Stimulated activated CD4-positive, alpha-beta T cell treated with anti-CD3 and anti-CD28 coated beads, Interleukin-12 subunit alpha, Interleukin-12 subunit beta, amount 100 ng/mL, for 24 hours (primary cell): Measurements from ENCODE around the gene SMC1B.
"Not testable (repeated sequence)": the region's sequence is repeated elsewhere in the genome, so short reads cannot be mapped to it uniquely, and the experiment has no call there.

Experiments used
- DNase-seq, 2 experiments: peaks; one replicate each; pipeline ENCODE4 v3.0.0-alpha.2; 2020; ENCODE audit warnings: low read depth in 2 of 2

SMC1B gene

DNA sequence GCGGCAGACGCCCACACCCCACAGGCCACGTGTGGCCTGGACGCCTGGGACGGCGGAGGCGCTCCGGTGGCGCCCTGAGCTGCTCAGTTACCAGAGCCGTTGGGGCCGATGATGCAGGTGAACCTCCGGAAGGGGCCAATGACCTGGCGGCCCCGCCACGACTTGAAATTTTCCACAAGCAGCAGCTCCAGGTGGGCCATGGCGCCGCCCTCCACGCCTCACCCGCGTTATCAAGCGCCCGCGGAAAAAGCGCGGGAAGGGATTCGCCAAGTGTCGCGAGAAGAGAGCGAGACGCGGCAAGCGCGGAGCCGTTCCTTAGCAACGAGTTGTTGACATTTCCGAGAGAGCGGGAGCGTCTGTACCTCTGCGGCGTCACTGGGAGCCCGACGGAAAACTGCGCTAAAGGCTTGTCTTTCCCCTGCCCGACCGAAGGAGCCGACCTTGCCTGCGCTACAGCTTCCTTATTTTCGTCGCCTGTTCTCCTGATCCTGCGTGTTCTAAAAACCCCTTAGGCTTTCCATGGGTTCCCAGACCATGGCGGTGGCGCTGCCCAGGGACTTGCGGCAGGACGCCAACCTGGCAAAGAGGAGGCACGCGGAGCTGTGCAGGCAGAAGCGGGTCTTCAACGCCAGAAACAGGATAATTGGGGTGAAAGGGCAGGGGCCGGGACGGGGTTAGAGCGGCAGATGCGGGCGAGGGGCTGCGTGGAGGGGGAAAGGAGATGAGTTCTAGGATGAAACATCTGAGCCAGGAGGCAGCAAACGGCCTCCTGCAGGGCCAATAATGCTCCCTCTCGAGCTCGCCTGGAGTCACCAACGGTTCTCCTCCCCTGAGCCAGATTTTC is at the start of gene SMC1B, which contains the start of gene RIBC2:
Gene SMC1B, minus strand, starts transcription at position 232 of the 844 bp plus-strand sequence. Its CDS starts 32 bp downstream, at position 200.
Gene RIBC2, plus strand, starts transcription at position 326 of the 844 bp plus-strand sequence. Its CDS starts 194 bp downstream, at position 520.
- DNase-seq, result peak; percentile 83 to 84

- no peak for DNase-seq
These were observed 48.7 kb upstream of the SMC1B start for GRCh38 chr22:45462034-45462655.

GRCh38 chr22:45460288-45461109 is 47.1 kb upstream of the SMC1B start:
- no peak for DNase-seq

DNA sequence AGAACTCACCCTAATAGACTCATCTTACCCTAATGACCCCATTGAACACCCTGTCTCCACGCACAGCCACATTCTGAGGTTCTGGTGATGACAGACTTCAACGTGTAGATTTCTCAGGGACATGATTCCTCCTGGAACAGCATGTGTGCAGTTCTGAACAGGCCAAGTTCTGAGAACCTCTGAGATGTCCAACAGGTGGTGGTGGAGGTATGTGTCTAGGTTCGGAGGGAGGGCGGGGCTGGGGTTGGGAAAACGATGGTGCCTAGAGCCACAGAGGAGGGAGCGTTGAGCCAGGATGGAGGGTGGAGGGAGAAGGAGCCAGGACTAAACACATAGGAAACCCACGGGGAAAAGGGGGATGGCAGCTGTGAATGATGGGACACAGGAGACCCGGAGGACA is 45.8 kb upstream of the SMC1B start:
- no peak for DNase-seq

DNA sequence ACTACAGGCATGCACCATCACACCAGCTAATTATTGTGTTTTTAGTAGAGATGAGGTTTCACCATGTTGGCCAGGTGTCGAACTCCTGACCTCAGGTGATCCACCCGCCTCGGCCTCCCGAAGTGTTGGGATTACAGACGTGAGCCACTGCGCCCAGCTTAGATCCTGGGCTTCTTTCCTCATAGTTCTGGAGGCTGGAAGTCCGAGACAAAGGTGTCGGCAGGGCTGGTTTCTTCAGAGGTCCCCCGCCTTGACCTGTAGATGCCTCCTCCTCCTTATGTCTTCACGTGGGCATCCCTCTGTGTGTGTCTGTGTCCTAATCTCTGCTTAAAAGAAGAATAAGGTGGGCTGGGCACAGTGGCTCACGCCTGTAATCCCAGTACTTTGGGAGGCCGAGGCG is 45.1 kb upstream of the SMC1B start:
- DNase-seq, result no peak

DNA sequence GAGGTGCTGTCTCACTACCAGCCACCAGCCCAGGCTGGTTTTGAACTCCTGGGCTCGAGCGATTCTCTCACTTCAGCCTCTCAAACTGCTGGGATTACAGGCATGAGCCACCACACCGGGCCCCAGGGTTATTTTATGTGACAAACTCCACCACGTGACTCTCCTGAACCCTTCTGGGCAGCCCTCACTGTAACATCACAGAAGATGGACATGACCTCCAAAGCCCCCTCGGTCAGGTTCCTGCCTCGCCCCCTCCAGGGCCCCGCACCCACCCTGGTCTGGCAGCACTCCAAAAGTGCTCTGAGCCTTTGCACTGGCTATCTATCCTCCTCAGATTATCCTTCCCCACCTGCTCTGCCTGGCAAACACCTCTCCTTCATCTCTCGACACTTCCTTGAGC is 43.4 kb upstream of the SMC1B start:
- no peak for DNase-seq

DNA sequence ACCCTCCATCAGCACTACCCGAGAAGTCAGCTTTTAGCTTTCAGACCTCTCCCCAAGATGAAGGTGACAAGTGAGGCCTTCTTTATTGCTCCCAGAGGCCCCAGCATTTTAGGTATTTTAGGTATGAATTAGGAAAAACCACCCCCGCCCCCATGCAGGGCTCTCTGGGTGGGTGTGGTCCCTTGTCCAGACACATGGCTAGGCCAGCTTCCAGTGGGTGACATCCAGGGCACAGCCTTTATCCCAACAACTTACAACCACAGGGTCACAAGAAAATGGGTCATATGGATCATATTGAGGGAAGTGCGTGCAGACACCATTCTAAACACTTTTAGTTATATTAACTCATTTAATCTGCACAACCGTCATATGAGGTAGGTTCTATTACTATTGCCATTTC is 42.2 kb upstream of the SMC1B start:
- no peak for DNase-seq

GRCh38 chr22:45455212-45455611 is 41.8 kb upstream of the SMC1B start:
- no peak for DNase-seq

GRCh38 chr22:45454275-45454674 is 40.9 kb upstream of the SMC1B start:
- DNase-seq, result no peak

- DNase-seq, result no peak
These were observed 40.4 kb upstream of the SMC1B start for GRCh38 chr22:45453764-45454163.

DNA sequence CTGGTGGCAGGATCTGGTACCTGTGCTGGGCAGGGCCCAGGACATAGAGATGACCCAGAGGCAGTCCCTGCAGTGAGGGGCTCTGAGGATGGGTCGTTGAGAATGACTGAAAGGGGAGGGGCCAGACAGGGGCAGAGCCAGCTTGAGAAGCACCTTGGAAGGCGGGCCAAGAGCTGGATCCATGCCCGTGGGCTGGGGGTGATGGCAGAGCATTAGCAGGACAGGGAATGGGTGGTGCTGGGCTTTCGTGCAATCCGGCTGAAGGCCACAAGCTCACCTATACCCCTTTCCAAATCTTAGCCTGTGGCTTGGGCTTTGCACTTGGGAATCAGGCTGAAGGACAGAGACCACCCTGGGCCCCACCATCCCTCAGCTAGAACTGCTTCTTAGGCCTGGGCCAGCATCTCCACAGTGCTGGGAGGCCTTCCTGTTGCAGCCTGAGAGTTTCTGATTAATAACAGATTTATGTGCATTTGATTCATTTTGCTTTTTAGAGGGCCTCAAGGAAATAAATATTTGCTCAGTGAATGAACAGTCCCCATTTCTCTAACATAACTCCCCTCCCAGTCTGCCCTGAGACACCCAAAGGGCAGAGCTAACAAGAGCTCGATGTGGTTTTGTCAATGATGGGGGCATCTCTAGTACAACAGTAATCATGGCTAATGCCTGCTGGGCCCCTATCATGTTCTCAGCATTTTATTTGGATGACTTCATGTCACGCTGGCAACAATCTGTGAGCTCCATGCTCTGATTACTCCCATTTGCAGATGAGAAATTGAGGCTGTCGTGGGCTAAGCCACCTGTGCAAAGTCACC is 39.4 kb upstream of the SMC1B start:
- no peak for DNase-seq

DNA sequence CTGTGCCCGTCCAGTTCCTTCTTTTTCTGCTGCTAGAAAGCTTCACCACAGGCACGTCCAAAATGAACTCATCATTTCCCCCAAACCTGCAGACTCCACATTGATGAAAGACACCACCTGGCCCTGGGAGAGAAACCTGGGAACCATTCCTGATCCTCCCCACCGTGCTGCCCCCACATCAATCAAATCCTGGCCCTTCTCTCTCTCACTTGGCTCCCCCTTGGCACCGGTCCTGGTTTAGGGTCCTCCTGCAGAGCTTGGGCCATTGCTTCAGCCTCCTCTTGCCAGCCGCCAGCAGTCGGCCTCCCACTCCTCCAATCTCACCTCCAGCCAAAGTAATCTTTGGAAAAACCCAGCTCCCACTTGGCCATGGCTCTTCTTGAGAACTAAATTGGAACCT is 38.6 kb upstream of the SMC1B start:
- no peak for DNase-seq

DNA sequence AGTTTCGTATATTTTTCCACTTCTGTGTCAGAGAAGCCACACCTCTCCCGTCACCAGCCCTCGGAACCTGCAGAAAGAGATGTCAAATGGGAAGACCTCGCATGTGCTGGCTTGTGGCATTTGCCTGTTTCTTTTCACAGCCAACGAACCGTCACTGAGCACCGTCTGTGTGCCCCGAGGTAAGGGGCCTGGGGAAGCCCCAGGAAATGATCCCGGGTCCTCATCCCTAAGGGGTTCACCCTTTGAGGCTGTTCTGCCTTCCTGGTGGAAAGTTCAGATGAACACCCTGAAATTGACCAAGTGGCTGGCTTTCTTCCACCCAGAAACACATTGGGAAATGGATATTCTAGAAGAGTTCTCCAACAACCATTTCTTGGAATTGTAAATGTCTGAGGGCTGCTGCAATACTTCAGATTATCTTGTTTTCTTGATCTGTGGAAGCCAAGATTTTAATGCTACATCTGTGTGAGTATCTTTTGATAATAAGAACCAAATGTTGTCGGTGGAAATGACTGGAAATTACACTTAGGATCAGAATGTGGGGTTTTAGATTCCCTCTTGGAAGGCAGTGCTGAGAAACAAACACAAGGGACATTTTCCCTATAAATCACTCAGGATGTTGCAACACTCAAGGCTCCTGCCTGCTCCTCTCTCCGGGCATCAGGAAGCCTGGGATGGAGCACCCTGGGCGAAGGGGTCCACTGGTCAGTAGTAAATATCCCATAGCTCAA is 37.7 kb upstream of the SMC1B start:
- DNase-seq, result no peak

- no peak for DNase-seq
These were observed 36.8 kb upstream of the SMC1B start for GRCh38 chr22:45450101-45450785.

GRCh38 chr22:45449442-45449841 is 36.0 kb upstream of the SMC1B start:
- DNase-seq, result not testable (repeated sequence)

DNA sequence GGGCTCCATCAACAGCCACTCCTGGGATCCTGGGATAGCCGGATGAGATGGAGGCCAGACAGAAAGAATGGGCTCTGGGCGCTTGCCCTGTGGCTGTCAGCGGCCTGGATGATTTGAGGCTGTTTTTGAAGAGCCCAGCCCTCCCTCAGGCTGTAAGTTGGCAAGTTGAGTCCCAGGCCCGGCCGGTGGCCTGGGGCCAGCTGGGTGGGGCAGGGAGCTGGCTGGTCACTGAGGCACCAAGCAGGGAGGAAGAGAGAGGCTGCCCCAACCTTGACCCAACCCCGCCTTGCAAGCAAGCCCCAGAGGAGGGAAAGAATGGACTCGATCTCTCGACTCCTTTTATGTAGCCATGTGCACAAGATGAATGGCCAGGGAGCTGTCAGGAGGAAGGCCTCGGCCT is 35.0 kb upstream of the SMC1B start:
- DNase-seq, result no peak

DNA sequence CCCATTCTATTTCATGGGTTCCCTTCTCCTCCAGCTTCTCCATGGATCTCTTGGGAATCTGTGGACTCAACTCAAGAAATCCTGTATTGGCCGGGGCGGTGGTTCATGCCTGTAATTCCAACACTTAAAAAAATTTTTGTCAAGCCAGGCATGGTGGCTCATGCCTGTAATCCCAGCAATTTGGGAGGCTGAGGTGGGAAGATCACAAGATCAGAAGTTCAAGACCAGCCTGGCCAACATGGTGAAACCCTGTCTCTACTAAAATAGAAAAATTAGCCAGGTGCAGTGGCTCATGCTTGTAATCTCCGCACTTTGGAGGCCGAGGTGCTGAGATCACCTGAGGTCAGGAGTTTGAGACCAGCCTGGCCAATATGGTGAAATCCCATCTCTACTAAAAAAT is 34.2 kb upstream of the SMC1B start:
- not testable (repeated sequence) for DNase-seq

- DNase-seq, result no peak
These were observed 32.8 kb upstream of the SMC1B start for GRCh38 chr22:45446216-45446615.

GRCh38 chr22:45445031-45445710 is 31.8 kb upstream of the SMC1B start:
- DNase-seq, result no peak

DNA sequence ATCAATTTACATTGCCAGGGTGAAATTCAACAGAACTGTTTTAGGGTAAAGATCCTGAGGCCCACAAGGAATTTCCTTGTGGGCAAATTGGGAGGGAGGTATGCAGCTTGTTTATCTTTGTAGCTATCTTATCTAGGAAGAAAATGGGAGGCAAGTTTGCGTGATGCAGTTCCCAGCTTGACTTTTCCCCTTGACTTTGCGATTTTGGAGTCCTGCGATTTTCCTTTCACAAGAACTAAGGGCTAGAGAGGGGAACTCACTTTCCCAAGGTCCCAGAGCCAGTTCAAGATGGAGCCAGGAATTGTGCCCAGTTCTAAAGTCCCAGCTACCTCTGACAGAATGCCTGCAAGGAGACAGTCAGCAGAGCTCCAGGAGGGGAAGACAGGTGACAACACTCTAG is 30.8 kb upstream of the SMC1B start:
- DNase-seq, result no peak
